Right lung (tissue), 5 donors: ENCODE data around the gene CD93. TPM values are rescaled to one million over a fixed set of nuclear protein-coding genes. Genes with fewer than 3 reads are reported as not detected.

ENCODE experiments used
- DNase-seq, 2 donors: peaks; one replicate each; pipeline ENCODE4 v3.0.0-alpha.2; 2013
- polyA plus RNA-seq, 5 donors: library from polyadenylated mRNA; unstranded; fragments of 120-200 nt; gene quantifications; one replicate each; pipeline versions ENCODE4 v1.2.1 to v1.2.3, GENCODE V29; 2013; ENCODE audit warnings: inconsistent platforms in 1 of 5, low replicate concordance in 1 of 5; ENCODE audit not compliant: insufficient read length in 5 of 5, insufficient read depth in 1 of 5

The CD93 gene
- polyA plus RNA-seq, 5 donors, result 154 to 194 (median 163) TPM

DNA sequence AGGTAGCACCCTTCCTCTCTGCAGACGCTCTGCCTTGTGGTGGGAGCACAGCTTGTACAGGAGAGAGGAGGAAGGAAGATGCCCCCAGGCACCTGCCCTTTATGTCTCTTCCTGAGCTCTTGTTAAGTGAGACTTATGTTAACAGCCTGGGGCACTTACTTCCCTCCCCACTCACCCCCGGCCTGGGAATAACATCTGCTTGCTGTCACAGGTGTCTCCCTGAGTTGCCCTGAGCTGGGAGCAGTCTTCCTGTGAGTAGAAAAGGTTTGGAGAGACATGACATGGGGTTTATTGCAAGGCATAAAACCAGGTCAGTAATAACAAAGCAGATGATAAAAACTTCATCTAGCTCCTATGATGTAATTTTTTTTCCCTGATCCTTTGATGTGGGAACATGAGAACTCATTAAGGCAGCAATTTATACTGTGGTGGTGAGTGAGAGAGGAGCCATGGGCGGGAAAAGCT lies 49.1 kb downstream of the CD93 start:
- no peak for DNase-seq

- DNase-seq, result no peak
Measured at GRCh38 chr20:23036371-23036770, 49.8 kb downstream of the CD93 start.

DNA sequence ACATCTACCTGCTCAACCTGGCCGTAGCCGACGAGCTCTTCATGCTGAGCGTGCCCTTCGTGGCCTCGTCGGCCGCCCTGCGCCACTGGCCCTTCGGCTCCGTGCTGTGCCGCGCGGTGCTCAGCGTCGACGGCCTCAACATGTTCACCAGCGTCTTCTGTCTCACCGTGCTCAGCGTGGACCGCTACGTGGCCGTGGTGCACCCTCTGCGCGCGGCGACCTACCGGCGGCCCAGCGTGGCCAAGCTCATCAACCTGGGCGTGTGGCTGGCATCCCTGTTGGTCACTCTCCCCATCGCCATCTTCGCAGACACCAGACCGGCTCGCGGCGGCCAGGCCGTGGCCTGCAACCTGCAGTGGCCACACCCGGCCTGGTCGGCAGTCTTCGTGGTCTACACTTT lies 50.4 kb downstream of the CD93 start:
- DNase-seq, result no peak

DNA sequence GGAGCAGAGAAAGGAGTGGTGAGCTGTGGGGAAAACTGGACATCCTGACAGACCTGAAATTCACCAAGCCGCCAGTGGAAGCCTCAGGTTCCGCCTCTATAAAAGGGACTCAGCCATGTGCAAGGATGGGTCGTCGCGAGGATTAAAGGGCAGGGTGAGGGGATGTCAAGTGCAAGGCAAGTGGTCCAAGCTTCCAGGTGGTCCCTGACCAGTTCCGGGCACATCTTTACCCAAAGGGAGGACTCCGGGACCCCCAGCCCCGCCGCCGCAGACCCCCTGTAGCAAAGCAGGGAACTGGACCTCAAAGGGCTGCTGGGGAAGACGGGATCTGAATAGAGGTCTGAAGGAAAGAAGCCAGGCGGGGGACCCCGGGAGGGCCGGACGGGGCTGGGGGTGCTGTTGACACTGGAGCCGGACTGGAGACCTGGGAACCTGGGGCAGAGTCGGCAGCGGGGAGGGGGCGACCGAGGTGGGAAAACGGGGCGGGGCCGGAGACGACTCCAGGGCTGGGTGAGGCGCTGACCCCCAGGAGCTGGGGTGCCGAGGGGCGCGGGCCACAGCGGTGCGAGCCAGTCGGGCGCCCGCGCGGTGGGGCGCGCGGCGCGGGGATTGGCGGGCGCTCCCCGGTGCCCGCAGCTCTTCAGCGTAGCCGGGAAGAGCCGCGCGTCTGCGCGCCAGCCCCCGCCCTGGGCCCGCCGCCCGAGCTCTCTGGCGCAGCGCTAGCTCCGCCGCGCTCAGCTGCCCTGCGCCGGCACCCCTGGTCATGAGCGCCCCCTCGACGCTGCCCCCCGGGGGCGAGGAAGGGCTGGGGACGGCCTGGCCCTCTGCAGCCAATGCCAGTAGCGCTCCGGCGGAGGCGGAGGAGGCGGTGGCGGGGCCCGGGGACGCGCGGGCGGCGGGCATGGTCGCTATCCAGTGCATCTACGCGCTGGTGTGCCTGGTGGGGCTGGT lies 51.1 kb downstream of the CD93 start, which contains the start of gene SSTR4:
SSTR4 (plus strand) TSS at position 592 of the 951 bp plus-strand sequence; CDS start at position 764, 172 bp downstream.
- no peak for DNase-seq

DNA sequence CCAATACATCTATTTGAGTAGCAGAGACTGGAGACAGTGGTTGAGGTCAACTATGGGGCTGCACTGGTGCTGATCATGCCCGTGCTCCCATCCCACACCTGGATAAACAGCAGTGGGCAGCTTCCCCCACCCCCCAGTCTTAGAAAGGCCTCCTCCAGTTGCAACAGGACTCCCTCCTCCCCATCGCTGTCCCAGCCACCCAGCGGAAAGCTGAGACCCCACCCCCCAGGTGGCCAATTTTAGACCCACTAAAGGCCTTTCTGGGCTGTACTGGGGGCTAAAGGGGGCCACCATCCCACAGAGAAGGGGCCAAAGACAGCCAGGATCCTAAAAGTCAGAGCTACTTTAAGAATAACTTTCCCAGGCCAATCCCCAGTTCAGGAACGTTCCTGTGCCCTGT lies 52.2 kb downstream of the CD93 start:
- DNase-seq, result no peak

DNA sequence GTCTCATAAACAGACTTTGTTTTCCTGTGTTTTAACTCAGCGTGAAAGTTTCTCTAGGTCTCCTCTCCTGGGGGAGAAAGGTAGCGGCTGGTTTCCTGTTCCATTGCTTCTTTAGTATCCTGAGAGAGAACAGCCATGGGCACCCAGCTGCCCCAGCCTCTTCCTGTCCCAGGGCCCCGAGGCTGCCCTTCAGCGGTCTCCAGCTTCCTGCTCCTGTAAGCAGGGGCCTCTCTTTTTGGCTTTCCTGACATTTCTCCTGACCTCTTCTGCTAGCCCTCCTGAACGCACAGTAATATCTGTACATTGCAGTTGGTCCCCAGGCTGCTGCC lies 53.4 kb downstream of the CD93 start:
- no peak for DNase-seq

- DNase-seq, result no peak
Measured at GRCh38 chr20:23032056-23032749, 53.9 kb downstream of the CD93 start.

GRCh38 chr20:23031346-23031745 lies 54.8 kb downstream of the CD93 start:
- no peak for DNase-seq

Other genes starting within 250 kb of the CD93 start
- under 1 TPM; 0.13 to 0.36 (median 0.24) TPM for gene SSTR4, start 51.0 kb downstream of the CD93 start, polyA plus RNA-seq
- 10 to 100 TPM; 29.1 to 54.4 (median 42.2) TPM for gene THBD, start 36.7 kb downstream of the CD93 start, polyA plus RNA-seq